SK-N-SH (cell line): ENCODE measurements around the gene ADCY7. TPM values are rescaled to one million over a fixed set of nuclear protein-coding genes. Genes with fewer than 3 reads are reported as not detected.

Source experiments
- CTCF ChIA-PET: fragments of 300-600, 350-600 bp; formaldehyde crosslinking; extraction: SDS; loops from one replicate; lab custom pipeline; 2021; lab: Yijun Ruan, JAX
- POLR2A ChIA-PET: fragments of 350-600 bp; sonication (Branson Sonifier 250); formaldehyde crosslinking; extraction: SDS; loops from one replicate; lab custom pipeline; 2020; ENCODE audit warnings: antibody characterized with exemption, inconsistent platforms; lab: Yijun Ruan, JAX
- DNase-seq: peaks from one replicate; pipeline ENCODE4 v3.0.0; 2012
- H2AFZ ChIP-seq: fragments of 200-600 bp; sonication (generic); 2 replicates; pipeline ENCODE4 v1.8.1; 2016; ENCODE audit warnings: antibody characterized with exemption, mild to moderate bottlenecking, low read depth
- H3F3A ChIP-seq: fragments of 200-600 bp; sonication (generic); replicated peaks from 2 replicates; pipeline ENCODE3; 2016; ENCODE audit warnings: antibody characterized with exemption, mild to moderate bottlenecking; ENCODE audit not compliant: insufficient read depth
- H3K27ac ChIP-seq, 2 experiments: fragments of 200-500 bp in 1 of 2; fragments of 200-600 bp in 1 of 2; sonication (Bioruptor generic) in 1 of 2; sonication (generic), shearing (Covaris generic) in 1 of 2; 2 replicates each; pipeline versions ENCODE4 v1.5.1 to v1.6.1; 2014 to 2016; ENCODE audit warnings: low read depth in 2 of 2, inconsistent platforms in 1 of 2, low read length in 1 of 2, mild to moderate bottlenecking in 1 of 2, mixed read lengths in 1 of 2
- H3K27me3 ChIP-seq: fragments of 200-600 bp; sonication (generic), shearing (Covaris generic); 2 replicates; pipeline ENCODE4 v1.6.1; 2016; ENCODE audit warnings: mixed run types; ENCODE audit not compliant: insufficient read depth
- H3K36me3 ChIP-seq, 2 experiments: fragments of 200-500 bp in 1 of 2; fragments of 200-600 bp in 1 of 2; sonication (Bioruptor generic) in 1 of 2; sonication (generic) in 1 of 2; replicated peaks in 1 of 2; 2 replicates each; pipeline versions ENCODE3 to v1.5.1; 2014 to 2016; ENCODE audit warnings: low read length in 1 of 2, mild to moderate bottlenecking in 1 of 2; ENCODE audit not compliant: insufficient read depth in 2 of 2, control insufficient read depth in 1 of 2
- H3K4me1 ChIP-seq, 2 experiments: fragments of 200-500 bp in 1 of 2; fragments of 200-600 bp in 1 of 2; sonication (Bioruptor generic) in 1 of 2; sonication (generic), shearing (Covaris generic) in 1 of 2; 2 replicates each; pipeline versions ENCODE4 v1.5.1 to v1.6.1; 2014 to 2016; ENCODE audit warnings: low read depth in 1 of 2, low read length in 1 of 2, mixed run types in 1 of 2; ENCODE audit not compliant: insufficient read depth in 2 of 2, control insufficient read depth in 1 of 2
- H3K4me2 ChIP-seq: fragments of 200-600 bp; sonication (generic), shearing (Covaris generic); 2 replicates; pipeline ENCODE4 v1.6.1; 2017; ENCODE audit warnings: mixed run types
- H3K4me3 ChIP-seq, 2 experiments: fragments of 200-500 bp in 1 of 2; fragments of 200-600 bp in 1 of 2; sonication (Bioruptor generic) in 1 of 2; sonication (generic), shearing (Covaris generic) in 1 of 2; 2 replicates each; pipeline versions ENCODE4 v1.5.1 to v1.8.1; 2014 to 2016; ENCODE audit warnings: low read depth in 2 of 2, inconsistent platforms in 1 of 2, low read length in 1 of 2, mild to moderate bottlenecking in 1 of 2, mixed read lengths in 1 of 2, moderate library complexity in 1 of 2
- H3K79me2 ChIP-seq: fragments of 200-600 bp; sonication (generic); 2 replicates; pipeline ENCODE4 v1.8.1; 2017; ENCODE audit warnings: mild to moderate bottlenecking; ENCODE audit not compliant: insufficient read depth
- H3K9ac ChIP-seq: fragments of 200-600 bp; sonication (generic); 2 replicates; pipeline ENCODE4 v1.6.1; 2017; ENCODE audit warnings: mixed run types
- H3K9me2 ChIP-seq: fragments of 200-600 bp; sonication (generic); 2 replicates; pipeline ENCODE4 v1.6.1; 2017; ENCODE audit warnings: mixed run types
- H3K9me3 ChIP-seq: fragments of 200-600 bp; sonication (generic); 2 replicates; pipeline ENCODE4 v1.6.1; 2017; ENCODE audit warnings: mixed run types, mild to moderate bottlenecking, moderate library complexity
- H4K20me1 ChIP-seq: fragments of 200-600 bp; sonication (generic); 2 replicates; pipeline ENCODE4 v1.6.1; 2017; ENCODE audit warnings: mild to moderate bottlenecking, mixed run types; ENCODE audit not compliant: insufficient read depth
- EZH2phosphoT487 ChIP-seq: fragments of 200-600 bp; sonication (generic); IDR thresholded peaks from 2 replicates; pipeline ENCODE4 v1.6.1; 2017; ENCODE audit warnings: low read depth, mixed run types, mild to moderate bottlenecking, antibody characterized with exemption, moderate library complexity, borderline replicate concordance
- FOSL2 ChIP-seq: IDR thresholded peaks from 2 replicates; pipeline ENCODE4 v1.4.0; 2012; ENCODE audit warnings: low read depth, mild to moderate bottlenecking, moderate library complexity, borderline replicate concordance
- FOXM1 ChIP-seq: IDR thresholded peaks from 2 replicates; pipeline ENCODE4 v1.4.0; 2012; ENCODE audit warnings: low read depth, mild to moderate bottlenecking
- GABPA ChIP-seq: IDR thresholded peaks from 2 replicates; pipeline ENCODE4 v1.4.0; 2012; ENCODE audit warnings: low read depth, mild to moderate bottlenecking
- JUND ChIP-seq: IDR thresholded peaks from 2 replicates; pipeline ENCODE4 v1.4.0; 2012
- MEF2A ChIP-seq: IDR thresholded peaks from 2 replicates; pipeline ENCODE4 v1.4.0; 2012; ENCODE audit warnings: low read depth, borderline replicate concordance
- RFX5 ChIP-seq: IDR thresholded peaks from 2 replicates; pipeline ENCODE4 v1.6.1; 2012; ENCODE audit warnings: mild to moderate bottlenecking, improper control_type of control experiment, low read length
- SMC3 ChIP-seq: IDR thresholded peaks from 2 replicates; pipeline ENCODE4 v1.6.1; 2012; ENCODE audit warnings: low read depth, low read length, improper control_type of control experiment
- TAF1 ChIP-seq: IDR thresholded peaks from 2 replicates; pipeline ENCODE4 v1.6.1; 2012; ENCODE audit warnings: low read depth, mild to moderate bottlenecking, low read length, moderate library complexity, borderline replicate concordance
- TEAD4 ChIP-seq: IDR thresholded peaks from 2 replicates; pipeline ENCODE4 v1.4.0; 2012; ENCODE audit warnings: mild to moderate bottlenecking, borderline replicate concordance; ENCODE audit not compliant: insufficient read depth
- USF2 ChIP-seq: fragments of 150-350 bp; IDR thresholded peaks from 2 replicates; pipeline ENCODE4 v1.6.1; 2017; ENCODE audit warnings: antibody characterized with exemption, low read length, low read depth, borderline replicate concordance
- ZBTB33 ChIP-seq: IDR thresholded peaks from 2 replicates; pipeline ENCODE4 v1.4.0; 2012; ENCODE audit warnings: low read depth, borderline replicate concordance
- WGBS: methylation state at CpG from one replicate; pipeline ENCODE4 v1.1.6; 2017; ENCODE audit warnings: low lambda C conversion rate; 5-methylcytosine and 5-hydroxymethylcytosine counted together
- polyA plus RNA-seq, 3 experiments: library from polyadenylated mRNA; depleted of rRNA; stranded (reverse); fragments of >200 nt; gene quantifications; 2 replicates each; pipeline ENCODE4 v1.2.3, GENCODE V29; 2012
- TF ChIP-seq, protein P1 (sequence below): IDR thresholded peaks from 2 replicates; pipeline ENCODE4; 2012

The ADCY7 gene
- polyA plus RNA-seq, 1 of the 3 experiments (the other 2 are of a cell fraction): 14.3 TPM

DNA sequence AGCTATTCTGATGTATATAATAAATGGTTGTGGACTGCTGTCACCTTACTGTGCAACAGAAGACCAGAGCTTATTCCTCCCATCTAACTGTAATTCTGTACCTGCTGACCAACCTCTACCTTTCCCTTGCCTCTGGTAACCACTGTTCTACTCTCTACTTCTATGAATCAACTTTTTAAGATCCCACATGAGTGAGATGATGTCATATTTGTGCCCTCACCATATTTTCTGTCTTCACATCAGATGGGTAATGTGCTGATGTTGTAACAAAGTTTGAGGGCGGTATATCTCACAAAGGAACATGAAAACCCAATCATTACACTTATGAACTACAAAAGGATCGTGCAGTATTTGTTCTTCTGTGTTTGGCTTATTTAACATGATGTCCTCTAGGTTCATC is 85.6 kb downstream of the ADCY7 start:
- no peaks in the 10 kb centered on the region for H3K27me3 ChIP-seq
- 94% methylated on average over 2 of the region's 2 CpGs for WGBS
- H3F3A ChIP-seq: peaks cover 16% of the 10 kb centered on the region
- peaks cover 5% of the 10 kb centered on the region for H4K20me1 ChIP-seq
- ChIA-PET CTCF (interaction anchor here (1.2 to 12.2 kb wide), 2 partner anchors 10 to 141 kb away, joined by 3 to 162 read pairs; no protein-coding TSS in a partner anchor), POLR2A (no interaction called here)
- peaks cover 65 to 69% of the 10 kb centered on the region in 2 experiments for H3K36me3 ChIP-seq
- H3K27ac ChIP-seq: no peak overlapping the region
- no peak overlapping the region for H3K4me2 ChIP-seq
- peaks cover 31% of the 10 kb centered on the region for H3K79me2 ChIP-seq
- no peaks in the 10 kb centered on the region for H3K4me1 ChIP-seq
- H3K4me3 ChIP-seq: no peak overlapping the region
- TF ChIP-seq RFX5 (no peak), JUND (no peak), ZBTB33 (no peak), FOXM1 (no peak), MEF2A (no peak)
- no peak for DNase-seq
- H3K9ac ChIP-seq: no peak overlapping the region
- no peaks in the 10 kb centered on the region for H3K9me3 ChIP-seq
- H3K9me2 ChIP-seq: no peaks in the 10 kb centered on the region
- H2AFZ ChIP-seq: no peak overlapping the region

GRCh38 chr16:50354082-50354481 is 87.7 kb downstream of the ADCY7 start:
- no peak overlapping the region for H3K27ac ChIP-seq

More at GRCh38 chr16:50354082-50354481, 87.7 kb downstream of the ADCY7 start:
- Histone ChIP-seq H3F3A (peaks cover 16% of the 10 kb centered on the region), H3K9ac (no peak overlapping the region), H4K20me1 (peaks cover 12% of the 10 kb centered on the region), H3K9me3 (no peaks in the 10 kb centered on the region), H3K4me1 (no peaks in the 10 kb centered on the region), H2AFZ (no peak overlapping the region), H3K9me2 (no peaks in the 10 kb centered on the region), H3K79me2 (peaks cover 39% of the 10 kb centered on the region), H3K4me3 (no peak overlapping the region), H3K27me3 (no peaks in the 10 kb centered on the region), H3K36me3 (peaks cover 67 to 72% of the 10 kb centered on the region in 2 experiments), H3K4me2 (no peak overlapping the region)
- TF ChIP-seq, protein P1, sequence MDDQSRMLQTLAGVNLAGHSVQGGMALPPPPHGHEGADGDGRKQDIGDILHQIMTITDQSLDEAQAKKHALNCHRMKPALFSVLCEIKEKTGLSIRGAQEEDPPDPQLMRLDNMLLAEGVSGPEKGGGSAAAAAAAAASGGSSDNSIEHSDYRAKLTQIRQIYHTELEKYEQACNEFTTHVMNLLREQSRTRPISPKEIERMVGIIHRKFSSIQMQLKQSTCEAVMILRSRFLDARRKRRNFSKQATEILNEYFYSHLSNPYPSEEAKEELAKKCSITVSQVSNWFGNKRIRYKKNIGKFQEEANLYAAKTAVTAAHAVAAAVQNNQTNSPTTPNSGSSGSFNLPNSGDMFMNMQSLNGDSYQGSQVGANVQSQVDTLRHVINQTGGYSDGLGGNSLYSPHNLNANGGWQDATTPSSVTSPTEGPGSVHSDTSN: no peak
- TF ChIP-seq EZH2phosphoT487: no peak
- no peak for TF ChIP-seq GABPA
- TF ChIP-seq JUND: no peak
- TF ChIP-seq TEAD4: no peak
- no peak for TF ChIP-seq USF2
- no peak for TF ChIP-seq TAF1
- no peak for TF ChIP-seq SMC3
- no peak for TF ChIP-seq FOSL2
- WGBS: 97% methylated on average over 1 of the region's 1 CpG
- no peak for DNase-seq
- POLR2A ChIA-PET: interaction anchor here (0.7 kb wide), 1 partner anchor 108 kb away, joined by 3 read pairs; no protein-coding TSS in a partner anchor
- CTCF ChIA-PET: interaction anchor here (0.6 to 12.2 kb wide), 31 partner anchors 10 to 1628 kb away, joined by 3 to 162 read pairs (median 5); partner anchors contain the start of genes BRD7, CNEP1R1 and HEATR3
